ENCODE data around the gene IGFN1.

IGFN1 gene

GRCh38 chr1:201264554-201264953 lies 73.9 kb downstream of the IGFN1 start:
- no peak for DNase-seq (ENCODE audit: low read depth in 3 of 3)

DNA sequence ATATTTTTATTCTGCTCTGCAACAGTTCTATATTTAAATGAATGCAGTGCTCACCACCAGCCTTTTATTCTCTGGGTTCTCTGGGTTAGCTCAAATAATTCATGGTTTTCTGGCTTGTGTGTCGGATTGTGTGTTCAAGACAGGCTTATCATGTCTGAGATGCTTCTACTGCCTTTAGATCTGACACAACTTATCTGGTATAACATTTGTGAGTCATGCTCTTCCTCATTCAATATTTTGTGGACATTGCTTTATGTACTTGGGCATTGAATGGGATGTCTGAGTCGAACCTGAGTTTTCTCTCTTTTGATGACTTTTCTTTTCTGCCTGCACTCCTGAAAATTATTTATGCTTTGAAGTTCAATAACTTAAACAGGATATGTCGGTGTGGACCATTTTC lies 75.1 kb downstream of the IGFN1 start:
- no peak for DNase-seq (ENCODE audit: low read depth in 3 of 3)

DNA sequence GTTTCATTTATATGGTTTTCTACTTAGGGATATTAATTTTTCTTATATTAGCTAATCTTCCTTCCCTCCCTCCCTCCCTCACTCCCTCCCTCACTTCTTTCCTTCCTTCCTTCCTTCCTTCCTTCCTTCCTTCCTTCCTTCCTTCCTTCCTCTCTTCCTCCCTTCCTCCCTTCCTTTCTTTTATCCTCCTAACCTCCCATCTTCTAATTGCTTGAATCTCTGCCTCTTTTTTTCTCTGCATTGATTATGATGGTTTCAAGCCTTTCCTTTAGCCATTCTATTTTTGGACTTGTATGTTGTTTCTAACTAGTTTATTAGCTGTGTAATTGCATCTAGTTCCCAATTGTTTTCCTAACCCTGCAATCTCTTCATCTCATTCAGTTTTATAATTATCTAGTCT lies 75.7 kb downstream of the IGFN1 start:
- DNase-seq (ENCODE audit: low read depth in 3 of 3): no peak

GRCh38 chr1:201266774-201267173 lies 76.2 kb downstream of the IGFN1 start:
- no peak for DNase-seq (ENCODE audit: low read depth in 3 of 3)

- no peak for DNase-seq (ENCODE audit: low read depth in 3 of 3)
These were observed 77.0 kb downstream of the IGFN1 start for GRCh38 chr1:201267481-201268229.

- no peak for DNase-seq (ENCODE audit: low read depth in 3 of 3)
These were observed 78.1 kb downstream of the IGFN1 start for GRCh38 chr1:201268604-201269151.

DNA sequence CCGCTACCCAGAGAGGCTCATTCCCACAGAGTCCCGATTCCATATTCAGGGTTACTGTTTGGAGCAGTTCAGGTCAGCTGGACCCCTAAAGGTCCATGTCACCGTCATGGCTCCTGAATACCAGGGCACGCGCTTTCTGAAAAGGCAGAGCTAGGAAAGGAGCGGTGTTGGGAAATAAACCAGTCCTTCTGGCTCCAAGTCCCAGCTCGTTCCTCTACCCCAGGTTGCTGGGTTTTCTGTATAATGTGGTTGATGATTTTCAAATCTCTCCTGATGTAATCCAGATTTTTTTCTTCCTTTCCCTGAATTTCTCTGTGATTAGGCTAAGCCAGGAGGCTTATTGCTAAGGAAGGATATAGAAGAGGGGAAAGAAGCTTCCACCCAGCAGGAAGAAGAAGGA lies 78.7 kb downstream of the IGFN1 start:
- no peak for DNase-seq (ENCODE audit: low read depth in 3 of 3)

DNA sequence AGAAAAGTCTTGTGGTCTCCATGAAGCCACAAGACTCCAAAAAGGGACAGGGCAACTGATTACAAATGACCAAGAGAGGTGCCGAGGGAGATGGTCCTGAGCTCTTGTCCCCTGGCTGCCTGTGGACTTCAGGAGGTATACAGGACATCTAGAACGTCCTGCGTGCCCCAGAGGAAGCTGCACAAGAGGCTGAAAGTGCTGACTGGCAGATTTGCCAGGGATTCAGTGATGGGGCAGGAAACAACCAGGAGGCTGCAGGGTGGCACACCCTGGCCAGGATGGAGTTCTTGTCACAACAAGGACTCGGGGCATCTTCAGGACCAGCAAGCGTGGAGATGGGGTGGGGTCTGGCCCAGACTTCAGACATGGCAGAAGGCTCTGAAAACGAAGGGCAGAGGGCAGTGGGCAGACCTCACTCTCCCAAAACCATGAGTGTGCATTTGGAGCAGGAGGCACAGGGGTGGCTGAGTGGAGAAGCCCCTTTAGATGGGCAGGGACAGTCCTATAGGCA lies 79.3 kb downstream of the IGFN1 start:
- DNase-seq (ENCODE audit: low read depth in 3 of 3): no peak

GRCh38 chr1:201270616-201271390 lies 80.2 kb downstream of the IGFN1 start:
- DNase-seq (ENCODE audit: low read depth in 3 of 3): no peak

DNA sequence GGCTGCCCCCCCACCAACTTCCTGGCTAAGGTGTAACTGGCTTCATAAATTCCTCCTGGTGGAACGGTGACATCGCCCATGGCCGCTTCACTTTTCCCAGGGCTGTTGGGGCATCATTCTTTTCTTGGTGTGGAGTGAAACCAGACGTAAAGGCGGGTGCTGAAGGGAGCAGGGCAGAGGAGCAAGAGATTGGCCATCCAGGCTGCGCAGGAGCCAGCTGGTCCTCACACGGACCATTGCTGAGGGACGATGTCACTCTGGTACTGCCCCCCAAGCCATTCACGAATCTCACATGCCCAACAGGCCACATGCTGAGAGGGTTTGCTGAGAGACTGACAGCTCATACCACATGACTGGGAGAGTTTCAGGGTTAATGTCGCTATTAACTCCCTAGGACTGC lies 82.2 kb downstream of the IGFN1 start:
- DNase-seq (ENCODE audit: low read depth in 3 of 3): no peak

GRCh38 chr1:201274616-201275252 lies 84.1 kb downstream of the IGFN1 start:
- DNase-seq (ENCODE audit: low read depth in 3 of 3): no peak

- DNase-seq (ENCODE audit: low read depth in 3 of 3): no peak
These were observed 84.6 kb downstream of the IGFN1 start for GRCh38 chr1:201275253-201275666.

GRCh38 chr1:201276891-201277290 lies 86.3 kb downstream of the IGFN1 start:
- DNase-seq (ENCODE audit: low read depth in 3 of 3): no peak

GRCh38 chr1:201277441-201277840 lies 86.8 kb downstream of the IGFN1 start:
- DNase-seq (ENCODE audit: low read depth in 3 of 3): no peak

All from stimulated activated CD4-positive, alpha-beta T cell treated with anti-CD3 and anti-CD28 coated beads, TNF-alpha, amount 100 ng/mL, for 24 hours (primary cell).